HepG2 (cell line): Measurements from ENCODE around the gene UPB1. TPM values are rescaled to one million over a fixed set of nuclear protein-coding genes. Genes with fewer than 3 reads are reported as not detected.

Source experiments
- ATAC-seq: fragments of 200-7000 bp; cut with Tn5 transposase; 3 replicates; pipeline ENCODE4 v1.9.1; 2020; ENCODE audit warnings: mild to moderate bottlenecking, moderate library complexity
- BruUV-seq: library from RNA; stranded (reverse); fragments of 400-500 nt; replicated peaks from 2 replicates; lab custom pipeline; 2021; lab: Mats Ljungman, UMichigan
- CTCF ChIA-PET: fragments of 300-600 bp; formaldehyde crosslinking; extraction: SDS; loops from one replicate; lab custom pipeline; 2021; ENCODE audit warnings: low total read pairs, inconsistent platforms, low intra/inter-chr PET ratio; lab: Yijun Ruan, JAX
- POLR2A ChIA-PET: fragments of 350-600 bp; sonication (Branson Sonifier 250); formaldehyde crosslinking; loops from one replicate; lab custom pipeline; 2020; ENCODE audit warnings: antibody characterized with exemption, inconsistent platforms; lab: Yijun Ruan, JAX
- DNase-seq: peaks from one replicate; pipeline ENCODE4 v3.0.0-alpha.2; 2015; ENCODE audit warnings: low spot score
- FAIRE-seq: peaks from 3 replicates; lab custom pipeline; 2011; peaks lifted over from hg19 to GRCh38; lab: Jason Lieb, UNC
- H2AFZ ChIP-seq: one replicate; pipeline ENCODE4 v1.6.1; 2011; ENCODE audit warnings: low read length, inconsistent platforms
- H3K27ac ChIP-seq: fragments of 300-600 bp; 3 replicates; pipeline ENCODE4 v1.8.0; 2011; ENCODE audit warnings: mixed run types, mild to moderate bottlenecking, mixed read lengths, low read length, inconsistent platforms; ENCODE audit not compliant: insufficient read depth; ENCODE audit errors: extremely low read length
- H3K27me3 ChIP-seq, 2 experiments: fragments of 200-600 bp in 1 of 2; 2 replicates in 1 of 2; 3 replicates in 1 of 2; pipeline versions ENCODE4 v1.6.0 to v1.8.0; 2011; ENCODE audit warnings: low read length in 2 of 2, mild to moderate bottlenecking in 2 of 2, moderate library complexity in 2 of 2, inconsistent platforms in 1 of 2; ENCODE audit not compliant: insufficient read depth in 2 of 2, control insufficient read depth in 1 of 2
- H3K36me3 ChIP-seq, 2 experiments: fragments of 200-600 bp in 1 of 2; replicated peaks in 1 of 2; 2 replicates in 1 of 2; 3 replicates in 1 of 2; pipeline versions ENCODE4 v1.5.1 to v1.8.0; 2011; ENCODE audit warnings: low read length in 2 of 2, inconsistent platforms in 1 of 2; ENCODE audit not compliant: insufficient read depth in 2 of 2, control insufficient read depth in 1 of 2
- H3K4me1 ChIP-seq: 2 replicates; pipeline ENCODE4 v1.5.1; 2012; ENCODE audit warnings: low read length, inconsistent platforms; ENCODE audit not compliant: insufficient read depth
- H3K4me2 ChIP-seq: 2 replicates; pipeline ENCODE4 v1.6.0; 2011; ENCODE audit warnings: low read depth, low read length, inconsistent platforms
- H3K4me3 ChIP-seq, 3 experiments: fragments of 200-600 bp in 1 of 3; sonication (generic), shearing (Covaris generic) in 1 of 3; replicated peaks in 1 of 3; 2 replicates each; pipeline ENCODE4 v1.5.1; 2011 to 2016; ENCODE audit warnings: low read length in 3 of 3, inconsistent platforms in 2 of 3, low read depth in 2 of 3, mild to moderate bottlenecking in 2 of 3, control low read depth in 1 of 3, mixed read lengths in 1 of 3; ENCODE audit not compliant: insufficient read depth in 1 of 3
- H3K79me2 ChIP-seq: one replicate; pipeline ENCODE4 v1.6.1; 2011; ENCODE audit warnings: low read length, inconsistent platforms; ENCODE audit not compliant: insufficient read depth
- H3K9ac ChIP-seq: 2 replicates; pipeline ENCODE4 v1.6.0; 2011; ENCODE audit warnings: mild to moderate bottlenecking, low read depth, low read length, inconsistent platforms; ENCODE audit not compliant: insufficient read depth
- H3K9me3 ChIP-seq: 2 replicates; pipeline ENCODE4 v1.5.1; 2012; ENCODE audit warnings: mild to moderate bottlenecking, low read length
- H4K20me1 ChIP-seq: 2 replicates; pipeline ENCODE4 v1.6.0; 2011; ENCODE audit warnings: inconsistent platforms, mild to moderate bottlenecking, low read length, moderate library complexity; ENCODE audit not compliant: insufficient read depth
- BATF2 ChIP-seq: sonication (generic); formaldehyde crosslinking; IDR thresholded peaks from 2 replicates; pipeline ENCODE4 v1.8.0; 2022; ENCODE audit warnings: mild to moderate bottlenecking, missing genetic modification reagents, moderate library complexity
- DBP ChIP-seq: sonication (generic); formaldehyde crosslinking; IDR thresholded peaks from 2 replicates; pipeline ENCODE4 v1.4.0; 2020; ENCODE audit warnings: missing genetic modification reagents; ENCODE audit errors: not compliant biosample characterization
- HMGXB3 ChIP-seq: sonication (generic); formaldehyde crosslinking; IDR thresholded peaks from 2 replicates; pipeline ENCODE4 v1.4.0; 2020; ENCODE audit warnings: missing genetic modification reagents, borderline replicate concordance
- HNF4A ChIP-seq: sonication (generic); formaldehyde crosslinking; IDR thresholded peaks from 2 replicates; pipeline ENCODE4 v1.4.0; 2020; ENCODE audit warnings: missing genetic modification reagents
- HNRNPH1 ChIP-seq: fragments of 200-400 bp; formaldehyde crosslinking; optimal IDR thresholded peaks from 2 replicates; pipeline ENCODE3; 2017; ENCODE audit warnings: mild to moderate bottlenecking, low read depth, low read length
- ISX ChIP-seq: sonication (generic); formaldehyde crosslinking; conservative IDR thresholded peaks from 2 replicates; pipeline ENCODE4 v1.5.0; 2020; ENCODE audit warnings: missing genetic modification reagents
- NFIB ChIP-seq: sonication (generic); formaldehyde crosslinking; IDR thresholded peaks from 2 replicates; pipeline ENCODE4 v1.9.0; 2021; ENCODE audit warnings: missing genetic modification reagents, mild to moderate bottlenecking, borderline replicate concordance
- NKX3-1 ChIP-seq: sonication (generic); formaldehyde crosslinking; IDR thresholded peaks from 2 replicates; pipeline ENCODE4 v1.5.0; 2020; ENCODE audit warnings: missing genetic modification reagents
- SNAPC2 ChIP-seq: sonication (generic); formaldehyde crosslinking; IDR thresholded peaks from 2 replicates; pipeline ENCODE4 v1.8.1; 2022; ENCODE audit warnings: mild to moderate bottlenecking, missing genetic modification reagents
- ZNF567 ChIP-seq: sonication (generic); formaldehyde crosslinking; IDR thresholded peaks from 2 replicates; pipeline ENCODE4 v1.8.1; 2023; ENCODE audit warnings: mild to moderate bottlenecking, missing genetic modification reagents, borderline replicate concordance
- ZNF776 ChIP-seq: sonication (generic); formaldehyde crosslinking; IDR thresholded peaks from 2 replicates; pipeline ENCODE4 v1.4.0; 2020; ENCODE audit warnings: mild to moderate bottlenecking, missing genetic modification reagents
- WGBS: methylation state at CpG from one replicate; pipeline ENCODE4 v1.1.6; 2017; ENCODE audit warnings: low lambda C conversion rate; 5-methylcytosine and 5-hydroxymethylcytosine counted together
- in situ Hi-C: cut with HindIII; loops from 2 replicates; pipeline ENCODE4 v1.10.0; 2017; ENCODE audit warnings: low pct_unique_long_range_greater_than_20kb; ENCODE audit not compliant: extremely low pct_ligation_motif_present
- intact Hi-C: fragments of 100-400 bp; cut with micrococcal nuclease; formaldehyde crosslinking; loops from one replicate; pipeline ENCODE4 v1.10.0; 2022; ENCODE audit not compliant: unreplicated experiment
- polyA plus RNA-seq, 8 experiments: library from polyadenylated mRNA; depleted of rRNA in 3 of 8; stranded (reverse) in 7 of 8; unstranded in 1 of 8; fragments of >200 nt; fragmentation: Illumina TruSeq in 4 of 8; extraction: Trizol in 4 of 8; gene quantifications; 2 replicates each; pipeline versions ENCODE4 v1.2.1 to v1.2.3, GENCODE V29; 2011 to 2016; ENCODE audit warnings: low read depth in 4 of 8, missing spikeins in 1 of 8, mixed read lengths in 1 of 8; ENCODE audit not compliant: insufficient read depth in 1 of 8
- total RNA-seq, 5 experiments: library from RNA; depleted of rRNA; stranded (reverse); fragments of >200 nt; fragmentation: Illumina TruSeq; extraction: Trizol; gene quantifications; 2 replicates each; pipeline ENCODE4 v1.2.3, GENCODE V29; 2016; ENCODE audit warnings: low read depth in 1 of 5
- TF ChIP-seq, protein P1 (sequence below): sonication (generic); formaldehyde crosslinking; conservative IDR thresholded peaks from 2 replicates; pipeline ENCODE4 v1.8.0; 2022; ENCODE audit warnings: missing genetic modification reagents

Gene UPB1
- total and polyA plus RNA-seq, 2 of the 13 experiments (the other 11 are each of a cell fraction or from before 2014, with no cell fraction given), result 0.38 to 1.2 TPM

DNA sequence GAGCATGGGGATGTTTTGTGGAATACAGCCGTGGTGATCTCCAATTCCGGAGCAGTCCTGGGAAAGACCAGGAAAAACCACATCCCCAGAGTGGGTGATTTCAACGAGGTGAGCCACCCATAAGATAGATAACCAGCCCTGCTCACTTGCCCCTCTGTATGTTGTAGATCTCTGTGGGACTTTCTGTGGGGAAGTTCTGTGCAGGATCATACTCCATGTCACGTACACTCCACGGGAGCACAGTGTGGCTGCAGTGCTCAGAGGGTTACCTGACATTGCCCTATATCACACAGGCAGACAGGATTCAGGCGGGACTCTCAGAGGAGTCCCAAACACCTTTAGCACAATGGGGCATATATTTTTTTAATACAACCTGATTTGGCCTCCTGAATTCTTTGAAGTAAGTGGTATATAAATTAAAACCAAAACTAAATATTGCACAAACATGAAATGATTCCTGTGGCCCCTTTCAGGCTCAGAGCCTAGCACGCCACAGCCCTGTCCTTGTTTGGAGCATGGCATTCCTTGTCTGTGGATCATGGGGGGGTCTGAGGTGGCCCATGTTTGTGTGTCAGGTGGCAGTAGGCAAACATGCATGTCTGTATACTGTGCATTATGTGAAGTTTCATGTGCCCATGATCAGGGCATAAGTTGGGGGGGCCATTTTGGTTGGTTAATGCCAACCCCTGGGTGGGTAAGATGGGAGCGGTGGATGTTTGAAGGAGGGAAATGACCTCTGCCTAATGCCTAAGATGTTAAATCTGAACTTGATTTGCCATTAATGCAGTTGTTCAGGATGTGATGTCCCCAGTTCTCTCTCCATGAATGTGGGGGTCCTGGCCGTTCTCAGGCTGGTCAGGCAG lies 18.5 kb downstream of the UPB1 start (continued):
- TF ChIP-seq HMGXB3 (CRISPR knock-in tag) (no peak), ISX (no peak), ZNF776 (CRISPR knock-in tag) (no peak), ZNF567 (CRISPR knock-in tag) (no peak)

- H3K4me3 ChIP-seq, result no peak overlapping the region
- intact Hi-C loops (no loop called here), in situ Hi-C loops (loop anchor here (10.0 kb wide), 1 partner anchor 190 kb away; no protein-coding TSS in a partner anchor)
- DNase-seq, result peak; percentile 76
- H2AFZ ChIP-seq, result no peak overlapping the region
- no peaks in the 10 kb centered on the region for H3K27me3 ChIP-seq
- H3K4me1 ChIP-seq, result peaks cover 98% of the 10 kb centered on the region
- H3K36me3 ChIP-seq, result no peaks in the 10 kb centered on the region
- ATAC-seq, result peak; percentile 94
- no peaks in the 10 kb centered on the region for H4K20me1 ChIP-seq
- no TSS peak for BruUV-seq
- peak; percentile 96 for FAIRE-seq
- H3K4me2 ChIP-seq, result peak overlapping the region; percentile 51
- ChIA-PET CTCF (no interaction called here), POLR2A (interaction anchor here (0.7 to 2.0 kb wide), 10 partner anchors 8 to 40 kb away, joined by 3 to 31 read pairs (median 6); partner anchors contain the start of gene GUCD1)
- H3K9ac ChIP-seq, result peak overlapping the region; percentile 29
- H3K79me2 ChIP-seq, result no peaks in the 10 kb centered on the region
- H3K9me3 ChIP-seq, result no peaks in the 10 kb centered on the region
- WGBS, result 65% methylated on average over 8 of the region's 14 CpGs
- H3K27ac ChIP-seq, result peak overlapping the region; percentile 75
- TF ChIP-seq NFIB (CRISPR knock-in tag) (no peak), BATF2 (CRISPR knock-in tag) (no peak), HNF4A (peak; percentile 91), DBP (CRISPR knock-in tag) (no peak), NKX3-1 (CRISPR knock-in tag) (peak; percentile 92; the same call in 1 of the 2 replicates), SNAPC2 (CRISPR knock-in tag) (peak; percentile 96; the same call in 1 of the 2 replicates), HNRNPH1 (no peak)
- TF ChIP-seq, protein P1, sequence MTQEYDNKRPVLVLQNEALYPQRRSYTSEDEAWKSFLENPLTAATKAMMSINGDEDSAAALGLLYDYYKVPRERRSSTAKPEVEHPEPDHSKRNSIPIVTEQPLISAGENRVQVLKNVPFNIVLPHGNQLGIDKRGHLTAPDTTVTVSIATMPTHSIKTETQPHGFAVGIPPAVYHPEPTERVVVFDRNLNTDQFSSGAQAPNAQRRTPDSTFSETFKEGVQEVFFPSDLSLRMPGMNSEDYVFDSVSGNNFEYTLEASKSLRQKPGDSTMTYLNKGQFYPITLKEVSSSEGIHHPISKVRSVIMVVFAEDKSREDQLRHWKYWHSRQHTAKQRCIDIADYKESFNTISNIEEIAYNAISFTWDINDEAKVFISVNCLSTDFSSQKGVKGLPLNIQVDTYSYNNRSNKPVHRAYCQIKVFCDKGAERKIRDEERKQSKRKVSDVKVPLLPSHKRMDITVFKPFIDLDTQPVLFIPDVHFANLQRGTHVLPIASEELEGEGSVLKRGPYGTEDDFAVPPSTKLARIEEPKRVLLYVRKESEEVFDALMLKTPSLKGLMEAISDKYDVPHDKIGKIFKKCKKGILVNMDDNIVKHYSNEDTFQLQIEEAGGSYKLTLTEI (CRISPR knock-in tag), result no peak
Measured at GRCh38 chr22:24514241-24515026, 19.3 kb downstream of the UPB1 start.
